ENCODE results near the gene TPSB2.

Gene TPSB2

DNA sequence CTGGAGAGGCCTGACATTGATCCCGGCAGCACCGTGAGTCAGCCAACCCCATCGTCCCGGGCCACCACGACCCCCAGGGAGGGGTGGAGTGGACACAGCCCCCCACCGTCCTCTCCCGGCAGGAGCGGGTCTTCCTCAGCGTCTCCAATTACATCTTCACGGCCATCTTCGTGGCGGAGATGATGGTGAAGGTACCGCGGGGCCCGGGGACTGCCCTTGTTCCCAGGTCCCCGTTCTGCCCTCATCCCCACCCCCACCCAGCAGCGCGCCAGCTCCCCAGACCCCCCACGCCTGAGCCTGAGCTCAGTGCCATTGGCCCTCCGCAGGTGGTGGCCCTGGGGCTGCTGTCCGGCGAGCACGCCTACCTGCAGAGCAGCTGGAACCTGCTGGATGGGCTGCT is 19.5 kb downstream of the TPSB2 start:
- Histone ChIP-seq H3K9me3 (ENCODE audit: control insufficient read depth, insufficient read depth, low read length) (no peaks in the 10 kb centered on the region), H3K4me1 (ENCODE audit: control insufficient read depth, low read length) (no peaks in the 10 kb centered on the region), H3K4me3 (ENCODE audit: low read length) (no peak overlapping the region)

DNA sequence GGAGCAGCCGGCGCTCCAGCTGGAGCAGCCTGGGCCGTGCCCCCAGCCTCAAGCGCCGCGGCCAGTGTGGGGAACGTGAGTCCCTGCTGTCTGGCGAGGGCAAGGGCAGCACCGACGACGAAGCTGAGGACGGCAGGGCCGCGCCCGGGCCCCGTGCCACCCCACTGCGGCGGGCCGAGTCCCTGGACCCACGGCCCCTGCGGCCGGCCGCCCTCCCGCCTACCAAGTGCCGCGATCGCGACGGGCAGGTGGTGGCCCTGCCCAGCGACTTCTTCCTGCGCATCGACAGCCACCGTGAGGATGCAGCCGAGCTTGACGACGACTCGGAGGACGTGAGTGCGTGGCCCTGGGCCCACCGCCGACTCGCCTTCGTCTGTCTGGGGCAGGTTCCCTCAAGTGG is 20.9 kb downstream of the TPSB2 start:
- no peaks in the 10 kb centered on the region for H3K79me2 ChIP-seq (ENCODE audit: control insufficient read depth, low read length)
- no peak overlapping the region for H3K27ac ChIP-seq (ENCODE audit: low read depth, low read length)
- no peak overlapping the region for H3K4me2 ChIP-seq (ENCODE audit: low read length)
- H3K9me3 ChIP-seq (ENCODE audit: control insufficient read depth, insufficient read depth, low read length) = no peaks in the 10 kb centered on the region
- TF ChIP-seq, protein P1, sequence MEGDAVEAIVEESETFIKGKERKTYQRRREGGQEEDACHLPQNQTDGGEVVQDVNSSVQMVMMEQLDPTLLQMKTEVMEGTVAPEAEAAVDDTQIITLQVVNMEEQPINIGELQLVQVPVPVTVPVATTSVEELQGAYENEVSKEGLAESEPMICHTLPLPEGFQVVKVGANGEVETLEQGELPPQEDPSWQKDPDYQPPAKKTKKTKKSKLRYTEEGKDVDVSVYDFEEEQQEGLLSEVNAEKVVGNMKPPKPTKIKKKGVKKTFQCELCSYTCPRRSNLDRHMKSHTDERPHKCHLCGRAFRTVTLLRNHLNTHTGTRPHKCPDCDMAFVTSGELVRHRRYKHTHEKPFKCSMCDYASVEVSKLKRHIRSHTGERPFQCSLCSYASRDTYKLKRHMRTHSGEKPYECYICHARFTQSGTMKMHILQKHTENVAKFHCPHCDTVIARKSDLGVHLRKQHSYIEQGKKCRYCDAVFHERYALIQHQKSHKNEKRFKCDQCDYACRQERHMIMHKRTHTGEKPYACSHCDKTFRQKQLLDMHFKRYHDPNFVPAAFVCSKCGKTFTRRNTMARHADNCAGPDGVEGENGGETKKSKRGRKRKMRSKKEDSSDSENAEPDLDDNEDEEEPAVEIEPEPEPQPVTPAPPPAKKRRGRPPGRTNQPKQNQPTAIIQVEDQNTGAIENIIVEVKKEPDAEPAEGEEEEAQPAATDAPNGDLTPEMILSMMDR (IDR thresholded peaks at IDR 0.05; ENCODE audit: low read depth, low read length, poor library complexity, severe bottlenecking) = no peak
- no peak for TF ChIP-seq EZH2phosphoT487 (IDR thresholded peaks at IDR 0.05; ENCODE audit: borderline replicate concordance, low read length)
- no peaks in the 10 kb centered on the region for H3K9me2 ChIP-seq (replicated peaks; ENCODE audit: control insufficient read depth, low read length)
- no peaks in the 10 kb centered on the region for H4K20me1 ChIP-seq (ENCODE audit: control insufficient read depth, insufficient read depth, low read depth, low read length)
- H3F3A ChIP-seq (ENCODE audit: control insufficient read depth, insufficient read depth) = no peaks in the 10 kb centered on the region
- no peaks in the 10 kb centered on the region for H3K27me3 ChIP-seq (ENCODE audit: control insufficient read depth, low read length)
- no peaks in the 10 kb centered on the region for H3K36me3 ChIP-seq (ENCODE audit: control insufficient read depth, low read length)
- no peaks in the 10 kb centered on the region for H3K4me1 ChIP-seq (ENCODE audit: control insufficient read depth, low read length)
- H3K4me3 ChIP-seq (ENCODE audit: low read length) = no peak overlapping the region

More for the DNA sequence above, 19.5 kb downstream of the TPSB2 start:
- no peaks in the 10 kb centered on the region for H3F3A ChIP-seq (ENCODE audit: control insufficient read depth, insufficient read depth)
- no peaks in the 10 kb centered on the region for H3K36me3 ChIP-seq (ENCODE audit: control insufficient read depth, low read length)
- TF ChIP-seq EZH2phosphoT487 (IDR thresholded peaks at IDR 0.05; ENCODE audit: borderline replicate concordance, low read length) = no peak
- TF ChIP-seq, protein P1 (IDR thresholded peaks at IDR 0.05; ENCODE audit: low read depth, low read length, poor library complexity, severe bottlenecking) = no peak
- H3K79me2 ChIP-seq (ENCODE audit: control insufficient read depth, low read length) = no peaks in the 10 kb centered on the region
- no peak overlapping the region for H3K4me2 ChIP-seq (ENCODE audit: low read length)
- no peaks in the 10 kb centered on the region for H3K27me3 ChIP-seq (ENCODE audit: control insufficient read depth, low read length)
- H4K20me1 ChIP-seq (ENCODE audit: control insufficient read depth, insufficient read depth, low read depth, low read length) = no peaks in the 10 kb centered on the region
- no peak overlapping the region for H3K27ac ChIP-seq (ENCODE audit: low read depth, low read length)
- no peaks in the 10 kb centered on the region for H3K9me2 ChIP-seq (replicated peaks; ENCODE audit: control insufficient read depth, low read length)

DNA sequence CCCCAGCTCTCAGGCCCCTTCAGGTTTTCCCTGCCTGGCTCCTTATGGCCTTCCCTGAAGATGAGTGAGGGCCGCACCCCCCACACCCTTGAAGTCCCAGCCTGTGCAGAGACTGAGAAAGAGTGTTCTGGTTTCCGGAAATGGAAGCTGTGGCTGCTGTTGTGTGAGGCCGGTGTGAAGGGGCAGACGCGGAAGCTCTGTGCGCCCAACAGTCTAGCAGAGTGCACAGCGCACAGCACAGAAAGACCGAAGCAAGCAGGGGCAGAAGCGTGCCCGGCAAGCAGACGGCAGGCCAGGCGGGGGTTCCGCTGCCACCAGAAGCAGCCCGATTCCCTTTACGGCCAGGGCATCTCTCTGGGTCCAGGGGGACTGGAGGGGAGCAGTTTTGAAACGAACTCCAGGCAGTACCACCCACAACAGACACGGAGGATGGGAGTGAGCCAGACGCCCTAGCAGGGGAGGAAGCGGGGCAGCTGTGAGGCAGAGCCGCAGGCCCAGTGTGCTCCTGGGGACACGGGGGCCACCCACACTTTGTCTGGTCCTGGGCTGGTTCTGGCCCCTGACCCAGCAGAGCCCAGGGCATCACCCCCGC is 21.6 kb downstream of the TPSB2 start:
- Histone ChIP-seq H3K4me2 (ENCODE audit: low read length) (no peak overlapping the region), H3K27me3 (ENCODE audit: control insufficient read depth, low read length) (no peaks in the 10 kb centered on the region), H3K4me3 (ENCODE audit: low read length) (no peak overlapping the region), H3K4me1 (ENCODE audit: control insufficient read depth, low read length) (no peaks in the 10 kb centered on the region), H3K36me3 (ENCODE audit: control insufficient read depth, low read length) (no peaks in the 10 kb centered on the region), H3K27ac (ENCODE audit: low read depth, low read length) (no peak overlapping the region), H3K79me2 (ENCODE audit: control insufficient read depth, low read length) (no peaks in the 10 kb centered on the region), H3K9me2 (replicated peaks; ENCODE audit: control insufficient read depth, low read length) (no peaks in the 10 kb centered on the region), H4K20me1 (ENCODE audit: control insufficient read depth, insufficient read depth, low read depth, low read length) (no peaks in the 10 kb centered on the region), H3F3A (ENCODE audit: control insufficient read depth, insufficient read depth) (no peaks in the 10 kb centered on the region), H3K9me3 (ENCODE audit: control insufficient read depth, insufficient read depth, low read length) (no peaks in the 10 kb centered on the region)
- TF ChIP-seq, protein P1 (IDR thresholded peaks at IDR 0.05; ENCODE audit: low read depth, low read length, poor library complexity, severe bottlenecking) = no peak
- TF ChIP-seq EZH2phosphoT487 (IDR thresholded peaks at IDR 0.05; ENCODE audit: borderline replicate concordance, low read length) = no peak

All from DOHH2 (cell line).